NCI-H2171 (cell line): ENCODE measurements around the gene LIPM.

Source experiments
- DNase-seq: peaks from one replicate; lab custom pipeline; 2025; lab: John Stamatoyannopoulos, UW

Gene LIPM

GRCh38 chr10:88840881-88841280 lies 38.4 kb downstream of the LIPM start:
- DNase-seq = no peak

GRCh38 chr10:88841316-88842111 lies 39.0 kb downstream of the LIPM start:
- DNase-seq = no peak

- no peak for DNase-seq
Observed at GRCh38 chr10:88843171-88843570, 40.6 kb downstream of the LIPM start.

- no peak for DNase-seq
Observed at GRCh38 chr10:88848499-88848898, 46.0 kb downstream of the LIPM start.

GRCh38 chr10:88849234-88849633 lies 46.7 kb downstream of the LIPM start:
- DNase-seq = no peak

- DNase-seq = no peak
Observed at GRCh38 chr10:88850712-88851111, 48.2 kb downstream of the LIPM start.

GRCh38 chr10:88851706-88852105 lies 49.2 kb downstream of the LIPM start, which contains the start of gene ANKRD22:
ANKRD22 (minus strand) TSS chr10:88851844; CDS start chr10:88851607, 237 bp downstream.
- DNase-seq = no peak

- no peak for DNase-seq
Observed at GRCh38 chr10:88852327-88852726, 49.8 kb downstream of the LIPM start.

GRCh38 chr10:88853155-88853881 lies 50.8 kb downstream of the LIPM start:
- DNase-seq = no peak

GRCh38 chr10:88854684-88855083 lies 52.2 kb downstream of the LIPM start:
- no peak for DNase-seq

- no peak for DNase-seq
Observed at GRCh38 chr10:88857831-88858230, 55.3 kb downstream of the LIPM start.

- DNase-seq = no peak
Observed at GRCh38 chr10:88858491-88858890, 56.0 kb downstream of the LIPM start.

- no peak for DNase-seq
Observed at GRCh38 chr10:88861036-88861435, 58.5 kb downstream of the LIPM start.

- DNase-seq = no peak
Observed at GRCh38 chr10:88865281-88865876, 62.8 kb downstream of the LIPM start.

- no peak for DNase-seq
Observed at GRCh38 chr10:88866454-88866853, 63.9 kb downstream of the LIPM start.

GRCh38 chr10:88870089-88870488 lies 67.6 kb downstream of the LIPM start:
- DNase-seq = no peak
